Measurements from ENCODE around the gene INO80. TPM values are rescaled to one million over a fixed set of nuclear protein-coding genes. Genes with fewer than 3 reads are reported as not detected.
"Not testable (repeated sequence)": the region's sequence is repeated elsewhere in the genome, so short reads cannot be mapped to it uniquely, and the experiment has no call there.

INO80 gene
- total RNA-seq, 4 donors from 2014 or later, result 17.5 to 111 (median 40.1) TPM

- Histone ChIP-seq H3K4me3 (no peak overlapping the region), H3K27me3 (no peaks in the 10 kb centered on the region), H3K27ac (no peak overlapping the region), H3K4me1 (peaks cover 0 to 10% (median 0%) of the 10 kb centered on the region in 4 donors), H3K36me3 (no peaks in the 10 kb centered on the region), H3K9me3 (no peaks in the 10 kb centered on the region)
- no peak for DNase-seq
- TF ChIP-seq CTCF (IDR thresholded peaks at IDR 0.05), result no peak
These were observed 152.9 kb downstream of the INO80 start for GRCh38 chr15:40963201-40963600.

GRCh38 chr15:40962317-40962716 is 153.8 kb downstream of the INO80 start:
- DNase-seq, H3K4me3 ChIP-seq, H3K9me3 ChIP-seq, H3K4me1 ChIP-seq, H3K27ac ChIP-seq, H3K36me3 ChIP-seq, H3K27me3 ChIP-seq: not testable (repeated sequence)

- peaks cover 0 to 12% (median 0%) of the 10 kb centered on the region in 4 donors for H3K4me1 ChIP-seq
- H3K4me3 ChIP-seq, H3K36me3 ChIP-seq, H3K27ac ChIP-seq, DNase-seq, H3K27me3 ChIP-seq, H3K9me3 ChIP-seq: not testable (repeated sequence)
These were observed 154.3 kb downstream of the INO80 start for GRCh38 chr15:40961740-40962139.

- Histone ChIP-seq H3K4me3 (no peak overlapping the region), H3K27me3 (no peaks in the 10 kb centered on the region), H3K27ac (no peak overlapping the region), H3K4me1 (peaks cover 0 to 17% (median 0%) of the 10 kb centered on the region in 4 donors), H3K36me3 (no peaks in the 10 kb centered on the region), H3K9me3 (no peaks in the 10 kb centered on the region)
- TF ChIP-seq CTCF (IDR thresholded peaks at IDR 0.05) (peak in 3 of 6 experiments; percentile 26 to 32 (median 31)), POLR2A (IDR thresholded peaks at IDR 0.05) (no peak)
- DNase-seq, result peak in 2 of 3 donors; percentile 70 to 76
These were observed 155.2 kb downstream of the INO80 start for GRCh38 chr15:40960925-40961324.

- TF ChIP-seq POLR2A (IDR thresholded peaks at IDR 0.05) (no peak), CTCF (IDR thresholded peaks at IDR 0.05) (no peak)
- Histone ChIP-seq H3K9me3 (no peaks in the 10 kb centered on the region), H3K4me1 (peaks cover 0 to 17% (median 0%) of the 10 kb centered on the region in 4 donors), H3K27me3 (no peaks in the 10 kb centered on the region), H3K36me3 (no peaks in the 10 kb centered on the region), H3K27ac (no peak overlapping the region), H3K4me3 (no peak overlapping the region)
- no peak for DNase-seq
These were observed 155.8 kb downstream of the INO80 start for GRCh38 chr15:40960151-40960885.

GRCh38 chr15:40959331-40960141 is 156.5 kb downstream of the INO80 start:
- TF ChIP-seq CTCF (IDR thresholded peaks at IDR 0.05) (no peak), POLR2A (IDR thresholded peaks at IDR 0.05) (no peak)
- Histone ChIP-seq H3K36me3 (no peaks in the 10 kb centered on the region), H3K27ac (no peak overlapping the region), H3K9me3 (no peaks in the 10 kb centered on the region), H3K27me3 (no peaks in the 10 kb centered on the region), H3K4me1 (peaks cover 0 to 17% (median 0%) of the 10 kb centered on the region in 4 donors), H3K4me3 (no peak overlapping the region)
- DNase-seq, result peak in 1 of 3 donors; percentile 30
